Immature natural killer cell (primary cell): ENCODE measurements around the gene MT1M. TPM values are rescaled to one million over a fixed set of nuclear protein-coding genes. Genes with fewer than 3 reads are reported as not detected.

ENCODE experiments used
- polyA plus RNA-seq, 3 donors: library from polyadenylated mRNA; unstranded; fragments of 300-500 nt; fragmentation: Illumina TruSeq; gene quantifications; one replicate each; pipeline ENCODE4 v1.2.3, GENCODE V29; 2021

The MT1M gene
- polyA plus RNA-seq, 3 donors from 2014 or later = not detected

Other genes with a start within 250 kb of the MT1M start
- gene AMFR, start 207.1 kb upstream of the MT1M start, polyA plus RNA-seq = 10 to 100 TPM; 17.8 to 63.3 (median 40.3) TPM
- 10 to 100 TPM; 71.2 to 79.8 (median 76.8) TPM for gene NUDT21, start 181.3 kb upstream of the MT1M start, polyA plus RNA-seq
- gene OGFOD1, start 181.1 kb upstream of the MT1M start, polyA plus RNA-seq = 10 to 100 TPM; 61.1 to 96.7 (median 80.5) TPM
- gene BBS2, start 112.6 kb upstream of the MT1M start, polyA plus RNA-seq = 10 to 100 TPM; 16.9 to 25.6 (median 19.2) TPM
- not detected for gene MT4, start 67.6 kb upstream of the MT1M start, polyA plus RNA-seq
- gene MT3, start 43.1 kb upstream of the MT1M start, polyA plus RNA-seq = not detected
- gene MT2A, start 24.1 kb upstream of the MT1M start, polyA plus RNA-seq = 100 to 1,000 TPM; 139 to 321 (median 313) TPM
- 1 to 10 TPM in 2 of 3 donors, not detected in 1; 1.4 to 2.5 TPM for gene MT1E, start 6.9 kb upstream of the MT1M start, polyA plus RNA-seq
- gene MT1A, start 6.0 kb downstream of the MT1M start, polyA plus RNA-seq = not detected
- not detected for gene MT1B, start 19.2 kb downstream of the MT1M start, polyA plus RNA-seq
- gene MT1F, start 25.3 kb downstream of the MT1M start, polyA plus RNA-seq = 10 to 100 TPM in 2 of 3 donors, 1 to 10 TPM in 1; 6.4 to 39.1 (median 20.6) TPM
- not detected for gene MT1G, start 35.4 kb downstream of the MT1M start, polyA plus RNA-seq
- not detected for gene MT1H, start 37.2 kb downstream of the MT1M start, polyA plus RNA-seq
- 10 to 100 TPM; 23.2 to 73.5 (median 69.4) TPM for gene MT1X, start 49.8 kb downstream of the MT1M start, polyA plus RNA-seq
- gene NUP93, start 97.5 kb downstream of the MT1M start, polyA plus RNA-seq = 10 to 100 TPM; 57.1 to 91.4 (median 68.3) TPM
- gene SLC12A3, start 232.5 kb downstream of the MT1M start, polyA plus RNA-seq = under 1 TPM in 1 of 3 donors, not detected in 2; 0.51 TPM